GM21723 (cell line): Measurements from ENCODE around the gene NAV3.
"Not testable (repeated sequence)": the region's sequence is repeated elsewhere in the genome, so short reads cannot be mapped to it uniquely, and the experiment has no call there.

Experiments
- ATAC-seq: cut with Tn5 transposase; IDR thresholded peaks from one replicate; pipeline ENCODE4 v1.9.1; 2021; ENCODE audit warnings: mild to moderate bottlenecking, moderate library complexity; ENCODE audit not compliant: unreplicated experiment

NAV3 gene

GRCh38 chr12:78239544-78239943 lies 408.9 kb downstream of the NAV3 start:
- no peak for ATAC-seq

GRCh38 chr12:78240827-78241226 lies 410.1 kb downstream of the NAV3 start:
- ATAC-seq = no peak

DNA sequence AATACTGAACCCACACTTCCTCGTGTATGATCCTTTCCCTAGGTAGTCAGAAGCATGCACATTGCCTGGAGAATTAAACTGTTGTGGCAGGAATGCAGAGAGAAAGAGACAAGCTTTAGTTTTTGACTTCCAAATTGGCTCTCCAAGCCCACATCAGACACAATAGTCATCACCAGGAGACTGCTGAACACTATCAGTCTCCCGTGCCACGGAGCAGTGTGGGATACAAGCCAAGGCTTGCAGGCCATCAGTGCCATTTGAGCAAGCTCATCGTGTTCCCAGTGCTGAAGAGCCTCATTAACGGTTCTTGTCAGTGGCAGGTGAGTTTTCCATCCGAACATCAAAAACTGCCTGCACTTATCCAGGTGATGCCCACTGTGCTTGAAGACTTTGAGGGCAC lies 410.8 kb downstream of the NAV3 start:
- ATAC-seq = no peak

GRCh38 chr12:78244916-78245507 lies 414.3 kb downstream of the NAV3 start:
- no peak for ATAC-seq

- no peak for ATAC-seq
Measured at GRCh38 chr12:78248321-78248720, 417.6 kb downstream of the NAV3 start.

GRCh38 chr12:78249578-78249977 lies 418.9 kb downstream of the NAV3 start:
- ATAC-seq = no peak

GRCh38 chr12:78257662-78258061 lies 427.0 kb downstream of the NAV3 start:
- not testable (repeated sequence) for ATAC-seq

DNA sequence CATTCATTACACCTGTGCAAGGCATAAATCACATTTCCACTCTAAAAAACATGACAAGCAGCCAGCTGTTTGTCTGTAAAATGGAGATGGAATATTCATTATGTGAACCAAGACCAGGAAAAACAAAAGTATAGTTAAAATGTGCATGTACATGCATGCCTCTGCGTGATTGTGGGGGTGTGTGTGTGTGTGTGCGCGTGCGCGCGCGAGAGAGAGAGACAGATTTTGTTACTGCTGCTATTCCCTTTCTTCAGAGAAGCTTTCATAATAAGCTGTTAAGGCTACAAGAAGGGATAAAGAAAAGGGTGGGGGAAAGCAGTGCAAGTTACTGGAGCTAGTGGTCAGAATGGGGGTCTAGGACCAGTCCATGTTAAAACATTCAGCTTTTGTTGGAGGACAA lies 430.3 kb downstream of the NAV3 start:
- ATAC-seq = no peak

DNA sequence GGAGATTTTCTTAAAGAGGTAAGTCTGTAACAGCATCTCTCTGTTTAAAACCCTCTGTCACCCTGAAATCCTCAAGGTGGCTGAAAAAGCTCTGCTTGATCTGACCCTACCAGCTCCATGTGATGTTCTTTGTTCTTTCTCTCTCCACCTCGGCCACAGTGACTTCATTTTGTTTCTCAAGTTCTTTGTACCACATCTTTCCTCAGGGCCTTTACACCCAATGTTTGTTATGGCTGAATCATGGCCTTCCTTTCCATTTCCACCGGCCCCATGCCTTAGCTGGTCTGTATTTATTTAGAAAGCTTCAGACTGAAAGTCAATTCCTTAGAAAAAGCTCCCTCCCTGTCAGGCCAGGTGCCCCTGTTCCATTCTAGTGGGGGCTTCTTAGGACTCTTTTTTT lies 431.2 kb downstream of the NAV3 start:
- ATAC-seq = no peak
